Measurements from ENCODE around the gene PHAF1. TPM values are rescaled to one million over a fixed set of nuclear protein-coding genes. Genes with fewer than 3 reads are reported as not detected.

PHAF1 gene
- total and polyA plus RNA-seq, 2 of the 13 experiments (the other 11 are each of a cell fraction or from before 2014, with no cell fraction given): 48.3 to 174 TPM

DNA sequence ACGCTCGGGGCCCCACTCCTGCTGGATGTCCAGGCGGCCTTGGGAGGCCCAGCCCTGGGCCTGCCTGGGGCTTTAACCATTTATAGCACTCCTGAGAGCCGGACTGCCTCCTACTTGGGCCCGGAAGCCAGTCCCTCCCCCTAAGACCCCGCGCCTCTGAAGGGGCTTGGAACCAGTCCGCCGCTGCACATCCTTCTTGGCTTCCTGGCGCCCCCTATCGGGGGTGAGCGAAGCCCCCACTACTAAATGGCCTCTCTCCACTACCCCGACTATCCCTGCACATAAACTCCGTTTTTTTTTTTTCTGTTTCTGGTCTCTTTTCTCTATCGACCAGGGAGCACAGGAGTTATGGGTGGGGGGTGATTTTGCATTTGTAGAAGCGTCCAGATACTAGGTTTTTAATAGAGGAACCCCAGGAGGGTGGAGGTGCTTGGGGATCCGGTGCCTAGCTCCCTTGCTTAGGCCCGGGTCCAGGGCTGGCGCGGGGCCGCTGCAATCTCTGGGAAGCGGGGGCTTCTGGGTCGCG lies 60.0 kb downstream of the PHAF1 start (continued):
- TF ChIP-seq ZNF121 (CRISPR knock-in tag; IDR thresholded peaks at IDR 0.05): no peak
- TF ChIP-seq ZFP82 (CRISPR knock-in tag; IDR thresholded peaks at IDR 0.05; ENCODE audit: borderline replicate concordance): no peak
- TF ChIP-seq GFI1 (CRISPR knock-in tag; IDR thresholded peaks at IDR 0.05; ENCODE audit: borderline replicate concordance): no peak
- TF ChIP-seq ZNF557 (CRISPR knock-in tag; IDR thresholded peaks at IDR 0.05): peak; percentile 30; the same call in 1 of the 2 replicates
- no peak for TF ChIP-seq STAT5B (CRISPR knock-in tag; IDR thresholded peaks at IDR 0.05)
- TF ChIP-seq MBNL3 (CRISPR knock-in tag; conservative IDR thresholded peaks at IDR 0.05): no peak
- TF ChIP-seq, protein P1, sequence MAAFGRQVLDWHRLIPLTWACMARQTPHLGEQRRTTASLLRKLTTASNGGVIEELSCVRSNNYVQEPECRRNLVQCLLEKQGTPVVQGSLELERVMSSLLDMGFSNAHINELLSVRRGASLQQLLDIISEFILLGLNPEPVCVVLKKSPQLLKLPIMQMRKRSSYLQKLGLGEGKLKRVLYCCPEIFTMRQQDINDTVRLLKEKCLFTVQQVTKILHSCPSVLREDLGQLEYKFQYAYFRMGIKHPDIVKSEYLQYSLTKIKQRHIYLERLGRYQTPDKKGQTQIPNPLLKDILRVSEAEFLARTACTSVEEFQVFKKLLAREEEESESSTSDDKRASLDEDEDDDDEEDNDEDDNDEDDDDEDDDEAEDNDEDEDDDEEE (CRISPR knock-in tag; IDR thresholded peaks at IDR 0.05): 0 out of 2 replicates have a peak, but pooled peaks have one; percentile 34
- peak; percentile 35 for TF ChIP-seq XRCC5 (optimal IDR thresholded peaks at IDR 0.05; ENCODE audit: low read length)
- TF ChIP-seq ZNF775 (CRISPR knock-in tag; IDR thresholded peaks at IDR 0.05; ENCODE audit: borderline replicate concordance): 0 out of 2 replicates have a peak, but pooled peaks have one; percentile 49
- TF ChIP-seq RBFOX2 (IDR thresholded peaks at IDR 0.05; ENCODE audit: low read depth, low read length): no peak
- peak; percentile 59; the same call in 1 of the 2 replicates for TF ChIP-seq ZNF235 (CRISPR knock-in tag; IDR thresholded peaks at IDR 0.05; ENCODE audit: borderline replicate concordance)
- TF ChIP-seq, protein P2, sequence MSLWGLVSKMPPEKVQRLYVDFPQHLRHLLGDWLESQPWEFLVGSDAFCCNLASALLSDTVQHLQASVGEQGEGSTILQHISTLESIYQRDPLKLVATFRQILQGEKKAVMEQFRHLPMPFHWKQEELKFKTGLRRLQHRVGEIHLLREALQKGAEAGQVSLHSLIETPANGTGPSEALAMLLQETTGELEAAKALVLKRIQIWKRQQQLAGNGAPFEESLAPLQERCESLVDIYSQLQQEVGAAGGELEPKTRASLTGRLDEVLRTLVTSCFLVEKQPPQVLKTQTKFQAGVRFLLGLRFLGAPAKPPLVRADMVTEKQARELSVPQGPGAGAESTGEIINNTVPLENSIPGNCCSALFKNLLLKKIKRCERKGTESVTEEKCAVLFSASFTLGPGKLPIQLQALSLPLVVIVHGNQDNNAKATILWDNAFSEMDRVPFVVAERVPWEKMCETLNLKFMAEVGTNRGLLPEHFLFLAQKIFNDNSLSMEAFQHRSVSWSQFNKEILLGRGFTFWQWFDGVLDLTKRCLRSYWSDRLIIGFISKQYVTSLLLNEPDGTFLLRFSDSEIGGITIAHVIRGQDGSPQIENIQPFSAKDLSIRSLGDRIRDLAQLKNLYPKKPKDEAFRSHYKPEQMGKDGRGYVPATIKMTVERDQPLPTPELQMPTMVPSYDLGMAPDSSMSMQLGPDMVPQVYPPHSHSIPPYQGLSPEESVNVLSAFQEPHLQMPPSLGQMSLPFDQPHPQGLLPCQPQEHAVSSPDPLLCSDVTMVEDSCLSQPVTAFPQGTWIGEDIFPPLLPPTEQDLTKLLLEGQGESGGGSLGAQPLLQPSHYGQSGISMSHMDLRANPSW (CRISPR knock-in tag; IDR thresholded peaks at IDR 0.05; ENCODE audit: borderline replicate concordance): no peak
- TF ChIP-seq ZNF605 (CRISPR knock-in tag; IDR thresholded peaks at IDR 0.05): peak; percentile 65; the same call in 1 of the 2 replicates
- TF ChIP-seq, protein P3, sequence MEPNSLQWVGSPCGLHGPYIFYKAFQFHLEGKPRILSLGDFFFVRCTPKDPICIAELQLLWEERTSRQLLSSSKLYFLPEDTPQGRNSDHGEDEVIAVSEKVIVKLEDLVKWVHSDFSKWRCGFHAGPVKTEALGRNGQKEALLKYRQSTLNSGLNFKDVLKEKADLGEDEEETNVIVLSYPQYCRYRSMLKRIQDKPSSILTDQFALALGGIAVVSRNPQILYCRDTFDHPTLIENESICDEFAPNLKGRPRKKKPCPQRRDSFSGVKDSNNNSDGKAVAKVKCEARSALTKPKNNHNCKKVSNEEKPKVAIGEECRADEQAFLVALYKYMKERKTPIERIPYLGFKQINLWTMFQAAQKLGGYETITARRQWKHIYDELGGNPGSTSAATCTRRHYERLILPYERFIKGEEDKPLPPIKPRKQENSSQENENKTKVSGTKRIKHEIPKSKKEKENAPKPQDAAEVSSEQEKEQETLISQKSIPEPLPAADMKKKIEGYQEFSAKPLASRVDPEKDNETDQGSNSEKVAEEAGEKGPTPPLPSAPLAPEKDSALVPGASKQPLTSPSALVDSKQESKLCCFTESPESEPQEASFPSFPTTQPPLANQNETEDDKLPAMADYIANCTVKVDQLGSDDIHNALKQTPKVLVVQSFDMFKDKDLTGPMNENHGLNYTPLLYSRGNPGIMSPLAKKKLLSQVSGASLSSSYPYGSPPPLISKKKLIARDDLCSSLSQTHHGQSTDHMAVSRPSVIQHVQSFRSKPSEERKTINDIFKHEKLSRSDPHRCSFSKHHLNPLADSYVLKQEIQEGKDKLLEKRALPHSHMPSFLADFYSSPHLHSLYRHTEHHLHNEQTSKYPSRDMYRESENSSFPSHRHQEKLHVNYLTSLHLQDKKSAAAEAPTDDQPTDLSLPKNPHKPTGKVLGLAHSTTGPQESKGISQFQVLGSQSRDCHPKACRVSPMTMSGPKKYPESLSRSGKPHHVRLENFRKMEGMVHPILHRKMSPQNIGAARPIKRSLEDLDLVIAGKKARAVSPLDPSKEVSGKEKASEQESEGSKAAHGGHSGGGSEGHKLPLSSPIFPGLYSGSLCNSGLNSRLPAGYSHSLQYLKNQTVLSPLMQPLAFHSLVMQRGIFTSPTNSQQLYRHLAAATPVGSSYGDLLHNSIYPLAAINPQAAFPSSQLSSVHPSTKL (CRISPR knock-in tag; IDR thresholded peaks at IDR 0.05): 0 out of 2 replicates have a peak, but pooled peaks have one; percentile 6
- 0 out of 2 replicates have a peak, but pooled peaks have one; percentile 74 for TF ChIP-seq PAX8 (CRISPR knock-in tag; IDR thresholded peaks at IDR 0.05; ENCODE audit: borderline replicate concordance)
- TF ChIP-seq ZBTB8A (CRISPR knock-in tag; IDR thresholded peaks at IDR 0.05; ENCODE audit: borderline replicate concordance, low read depth): peak; percentile 21; the same call in 1 of the 2 replicates

All from HepG2 (cell line).